Fibroblast of peridontal ligament (primary cell): ENCODE data around the gene PDE6B.
"Not testable (repeated sequence)": the region's sequence is repeated elsewhere in the genome, so short reads cannot be mapped to it uniquely, and the experiment has no call there.

Source experiments
- DNase-seq: peaks from one replicate; pipeline ENCODE4 v3.0.0-alpha.2; 2010; ENCODE audit errors: extremely low read depth

Gene PDE6B

GRCh38 chr4:683247-683897 is 58.0 kb downstream of the PDE6B start:
- no peak for DNase-seq

DNA sequence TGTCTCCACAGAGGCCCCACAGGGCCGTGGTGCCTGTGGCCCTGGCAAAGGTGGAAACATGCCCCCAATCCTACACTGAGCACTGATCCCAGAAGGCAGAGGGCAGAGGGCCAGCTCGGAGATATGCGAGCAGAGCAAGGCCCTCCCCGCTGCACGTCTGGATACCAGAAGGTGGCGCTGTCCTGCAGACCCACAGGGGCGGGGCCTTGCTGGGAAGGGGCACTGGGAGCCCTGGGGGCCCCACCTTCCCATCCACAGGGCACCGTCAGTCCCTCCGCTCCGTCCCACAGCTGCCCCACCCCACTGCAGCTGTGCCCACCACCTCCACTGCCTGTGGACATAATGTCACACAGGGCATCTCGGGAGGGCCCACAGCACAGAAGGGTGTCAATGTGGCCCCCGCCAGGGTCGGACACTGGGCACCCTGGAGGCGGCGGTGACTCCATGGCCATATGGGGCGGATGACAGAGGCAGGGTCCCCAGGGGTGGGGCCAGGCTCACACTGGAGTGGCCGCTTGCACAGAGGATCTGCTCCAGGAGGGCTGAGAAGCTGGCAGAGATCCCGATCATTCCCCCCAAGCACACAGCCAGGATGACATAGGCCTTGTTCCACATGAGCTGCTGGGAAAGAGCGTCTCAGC is 58.7 kb downstream of the PDE6B start:
- DNase-seq, result peak; percentile 48

- no peak for DNase-seq
Observed at GRCh38 chr4:684623-685327, 59.4 kb downstream of the PDE6B start.

GRCh38 chr4:685679-686412 is 60.5 kb downstream of the PDE6B start:
- no peak for DNase-seq

DNA sequence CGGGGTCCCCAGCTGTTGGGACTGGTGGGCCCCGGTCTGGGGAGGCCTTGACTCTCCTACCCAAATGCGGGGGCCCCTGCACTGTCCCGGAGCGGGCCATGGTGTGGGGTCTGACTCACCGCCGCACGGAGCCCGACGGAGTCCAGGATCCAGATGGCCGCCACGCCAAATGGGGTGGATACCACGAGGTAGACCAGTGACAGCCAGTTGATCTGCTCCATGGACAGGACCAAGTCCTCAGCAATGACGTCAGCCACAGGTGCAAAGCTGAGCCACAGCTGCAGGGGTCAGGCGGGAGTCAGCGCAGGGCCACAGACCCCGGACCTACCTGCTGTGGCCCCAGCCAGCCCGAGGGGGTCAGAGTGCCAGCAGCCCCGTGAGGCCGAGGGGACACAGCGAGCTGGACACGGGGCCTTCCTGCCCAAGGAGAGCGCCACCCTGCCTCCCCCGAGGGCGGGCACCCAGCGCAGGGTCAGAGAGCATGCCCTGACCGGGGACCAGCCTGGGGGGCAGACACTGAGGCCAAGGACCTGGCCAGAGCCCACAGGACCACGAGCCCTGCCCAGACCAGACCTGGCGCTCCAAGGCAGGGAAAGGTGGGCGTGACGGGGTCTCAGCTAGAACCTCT is 61.2 kb downstream of the PDE6B start:
- DNase-seq, result no peak

DNA sequence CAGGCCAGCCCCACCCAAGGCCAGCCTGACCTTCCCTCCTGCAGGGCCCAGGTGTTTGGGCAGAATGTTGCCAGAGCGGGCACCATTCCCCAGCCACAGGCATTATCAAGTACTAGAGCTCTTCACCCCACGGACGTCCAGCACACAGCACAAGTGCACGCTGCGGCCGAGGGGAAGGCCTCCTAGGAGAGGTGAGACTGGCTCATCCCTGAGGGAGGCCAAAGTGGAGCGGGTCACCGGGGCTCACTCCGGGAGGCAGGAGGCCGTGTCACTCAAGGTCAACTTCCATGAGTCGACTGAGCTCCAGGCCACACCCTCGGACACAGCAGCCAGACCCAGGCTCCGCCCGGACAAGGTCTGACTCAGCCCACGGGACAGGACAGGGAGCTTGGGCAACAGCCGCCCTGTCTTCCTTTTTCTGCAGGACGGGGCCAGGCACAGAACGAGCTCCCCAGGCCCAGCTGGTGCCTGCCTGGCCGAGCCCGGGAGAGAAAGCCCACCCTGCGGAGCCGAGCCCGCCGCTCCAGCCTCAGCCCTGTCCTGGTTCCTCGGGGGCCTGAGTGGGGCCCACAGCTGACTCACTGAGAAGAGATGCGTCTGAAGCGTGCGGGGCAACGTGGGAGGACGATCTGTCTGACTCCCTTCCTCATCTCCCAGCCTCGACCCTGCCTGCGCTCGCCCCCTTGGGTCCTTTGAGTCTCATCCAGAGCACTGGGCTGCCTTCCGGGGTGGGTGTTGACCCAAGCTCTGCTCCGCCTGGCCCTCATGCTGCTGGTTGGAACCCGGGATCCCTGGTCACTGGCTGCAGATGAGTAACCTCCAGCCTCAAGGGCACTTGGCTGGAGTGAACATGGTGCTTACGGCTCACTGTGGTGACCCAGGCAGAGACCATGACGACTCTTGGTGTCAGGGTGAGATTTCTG is 61.9 kb downstream of the PDE6B start:
- DNase-seq, result peak; percentile 65

- DNase-seq, result no peak
Observed at GRCh38 chr4:687971-688853, 62.8 kb downstream of the PDE6B start.

DNA sequence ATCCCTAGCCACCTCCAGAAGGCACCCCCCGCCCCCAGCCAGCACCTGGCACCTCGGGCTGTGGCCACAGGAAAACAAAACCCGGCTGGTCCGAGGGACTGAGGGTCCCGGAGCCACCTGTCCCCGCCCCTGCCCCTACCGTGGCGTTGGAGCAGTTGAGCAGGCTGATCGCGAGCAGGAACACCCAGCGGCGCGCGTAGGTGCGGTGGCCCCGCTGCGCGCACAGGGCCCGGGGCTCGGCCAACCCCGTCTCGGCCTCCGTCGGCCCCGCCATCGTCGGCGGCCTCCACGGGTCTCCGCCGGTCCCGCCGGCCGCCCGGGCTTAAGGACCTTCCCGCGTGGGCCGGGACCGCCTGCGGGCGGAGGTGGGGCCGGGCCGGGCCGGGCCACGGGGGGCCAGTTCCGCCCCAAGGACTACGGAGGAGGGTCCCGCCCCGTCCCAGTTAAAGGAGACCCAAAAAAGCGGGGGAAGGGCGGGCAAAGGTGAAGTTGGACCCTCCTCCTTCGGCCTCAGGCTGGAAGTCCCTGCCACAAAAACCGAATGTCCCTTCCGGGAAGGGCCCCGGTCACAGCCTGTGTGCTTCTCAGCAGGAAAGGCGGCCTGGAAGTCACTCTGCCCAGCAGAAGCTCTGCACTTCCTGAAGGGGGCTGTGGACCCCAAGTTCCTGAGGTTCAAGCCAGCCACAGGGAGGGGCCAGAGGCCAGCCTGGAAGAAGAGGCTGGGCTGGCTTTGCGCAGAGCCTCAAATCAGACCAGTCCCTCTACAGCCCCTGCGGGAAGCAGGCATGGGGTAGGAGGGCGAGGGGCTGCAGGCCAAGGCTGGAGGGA is 63.7 kb downstream of the PDE6B start, which contains the start of gene SLC49A3:
TSS of gene SLC49A3 (minus strand) at position 298 of the 828 bp plus-strand sequence. CDS start at position 274, 24 bp downstream.
- DNase-seq, result no peak

- no peak for DNase-seq
Observed at GRCh38 chr4:689723-690122, 64.3 kb downstream of the PDE6B start.

GRCh38 chr4:692771-693554 is 67.6 kb downstream of the PDE6B start:
- DNase-seq, result no peak

- not testable (repeated sequence) for DNase-seq
Observed at GRCh38 chr4:694341-694940, 69.1 kb downstream of the PDE6B start.

GRCh38 chr4:699816-700580 is 74.6 kb downstream of the PDE6B start:
- no peak for DNase-seq

DNA sequence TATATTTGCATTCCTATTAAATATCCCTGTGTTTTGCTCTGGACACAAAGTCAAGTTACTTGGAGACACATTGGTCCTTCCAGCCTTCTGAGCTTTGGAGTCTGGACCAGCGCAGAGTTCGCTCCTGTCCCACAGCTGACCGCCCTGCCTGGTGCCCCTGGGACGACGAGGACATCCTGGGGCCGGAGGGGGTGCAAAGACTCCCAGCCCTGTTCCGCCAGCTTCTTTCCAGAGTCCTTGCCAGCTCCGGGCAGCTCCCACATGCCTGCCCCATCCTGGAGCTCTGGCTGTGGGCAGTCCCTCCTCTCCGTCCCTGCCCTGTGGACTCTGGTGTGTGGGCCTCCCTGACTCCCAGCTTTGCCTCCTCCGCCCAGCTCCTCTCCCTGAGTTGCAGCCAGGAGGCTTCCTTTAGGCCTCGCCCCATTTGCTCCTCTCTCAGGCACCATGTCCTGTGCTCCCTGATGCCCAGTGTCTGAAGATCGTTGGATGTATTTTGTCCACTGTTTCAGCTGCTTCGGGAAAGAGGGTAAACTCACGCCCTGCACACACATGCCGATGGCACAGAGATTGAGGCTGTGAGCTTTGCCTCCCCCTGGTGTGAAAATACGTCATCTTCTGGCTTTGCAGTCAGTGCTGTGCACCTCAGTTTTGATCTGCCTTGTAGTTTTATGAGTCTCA is 75.4 kb downstream of the PDE6B start:
- no peak for DNase-seq

GRCh38 chr4:702618-703048 is 77.3 kb downstream of the PDE6B start:
- DNase-seq, result no peak

- DNase-seq, result no peak
Observed at GRCh38 chr4:703336-704197, 78.2 kb downstream of the PDE6B start.
